Astrocyte (in vitro differentiated cells and primary cell): ENCODE measurements around the gene SERHL2.

Experiments used
- CTCF ChIP-seq: IDR thresholded peaks from 2 replicates; pipeline ENCODE4 v1.5.1; 2011; ENCODE audit warnings: low read depth, mild to moderate bottlenecking, inconsistent platforms, low read length, moderate library complexity; ENCODE audit not compliant: insufficient read depth
- EZH2 ChIP-seq: IDR thresholded peaks from 2 replicates; pipeline ENCODE4 v1.6.1; 2012; ENCODE audit warnings: mild to moderate bottlenecking, low read length, inconsistent platforms; ENCODE audit not compliant: insufficient read depth

GRCh38 chr22:42595434-42595833 is 41.7 kb downstream of the SERHL2 start:
- TF ChIP-seq CTCF (no peak), EZH2 (no peak)
